DMS 273 (cell line): ENCODE results near the gene STEAP1B.
A peak's percentile ranks its signal among the peaks of the same experiment; 100 is the strongest.
"Not testable (repeated sequence)": the region's sequence is repeated elsewhere in the genome, so short reads cannot be mapped to it uniquely, and the experiment has no call there.

Source experiments
- DNase-seq: peaks from one replicate; lab custom pipeline; 2025; ENCODE audit not compliant: unreplicated experiment; lab: John Stamatoyannopoulos, UW

The STEAP1B gene

DNA sequence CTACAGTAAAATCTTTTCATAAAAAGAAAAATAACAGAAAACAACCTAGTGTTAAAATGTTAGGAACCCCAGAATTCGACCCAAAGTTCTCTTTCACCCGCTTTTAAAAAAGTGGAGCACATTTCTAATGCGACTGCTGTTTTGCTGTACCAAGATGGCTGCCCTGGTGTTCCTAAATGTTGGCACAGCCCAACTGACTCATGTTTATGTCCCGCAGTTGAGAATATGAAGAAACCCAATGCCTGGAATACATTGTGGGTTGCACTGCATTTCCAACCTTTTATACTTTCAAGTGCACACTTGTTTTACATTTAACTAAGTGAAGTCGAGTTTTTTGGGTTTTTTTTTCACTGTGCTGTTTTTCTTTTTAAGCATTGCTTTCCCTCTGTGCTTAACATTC is 944 bp downstream of the STEAP1B start:
- DNase-seq, result no peak

DNA sequence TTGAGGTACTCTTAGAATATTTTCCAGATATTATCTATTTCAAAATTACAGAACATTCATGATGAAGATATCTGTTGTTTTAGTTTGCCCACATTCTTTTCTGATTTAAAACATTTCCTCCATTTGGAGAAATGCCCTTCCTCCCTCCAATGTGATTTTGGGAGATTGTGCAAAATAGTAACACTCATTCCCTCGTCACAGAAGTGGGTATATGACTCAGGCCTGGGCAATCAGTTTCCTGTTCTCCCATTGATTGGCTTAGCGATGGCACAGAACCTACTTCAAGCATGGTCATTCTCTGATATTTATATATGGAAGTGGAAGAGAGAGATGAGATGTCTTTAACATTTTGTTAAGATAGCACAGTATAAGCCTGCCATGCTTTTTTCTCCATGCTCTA is 3.1 kb downstream of the STEAP1B start:
- DNase-seq, result not testable (repeated sequence)

DNA sequence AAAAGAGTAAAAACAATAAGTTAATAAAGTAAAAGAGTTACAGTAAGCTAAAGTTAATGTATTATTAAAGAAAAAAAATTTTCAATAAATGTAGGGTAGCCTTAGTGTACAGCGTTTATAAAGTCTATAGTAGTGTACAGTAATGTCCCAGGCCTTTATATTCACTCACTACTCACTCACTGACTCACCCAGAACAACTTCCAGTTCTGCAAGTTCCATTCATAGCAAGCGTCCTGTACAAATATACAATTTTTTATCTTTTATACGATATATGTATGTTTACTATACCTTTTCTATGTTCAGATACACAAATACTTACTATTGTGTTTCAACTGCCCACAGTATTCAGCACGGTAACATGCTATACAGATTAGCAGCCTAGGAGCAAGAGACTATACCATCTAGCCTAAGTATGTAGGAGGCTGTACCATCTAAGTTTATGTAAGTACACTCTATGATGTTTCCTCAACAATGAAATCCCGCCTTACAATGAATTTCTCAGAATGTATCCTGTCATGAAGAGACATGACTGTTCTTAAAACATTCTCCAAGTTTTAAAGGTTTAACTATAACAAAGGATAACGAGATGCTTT is 3.6 kb downstream of the STEAP1B start:
- DNase-seq, result not testable (repeated sequence)

DNA sequence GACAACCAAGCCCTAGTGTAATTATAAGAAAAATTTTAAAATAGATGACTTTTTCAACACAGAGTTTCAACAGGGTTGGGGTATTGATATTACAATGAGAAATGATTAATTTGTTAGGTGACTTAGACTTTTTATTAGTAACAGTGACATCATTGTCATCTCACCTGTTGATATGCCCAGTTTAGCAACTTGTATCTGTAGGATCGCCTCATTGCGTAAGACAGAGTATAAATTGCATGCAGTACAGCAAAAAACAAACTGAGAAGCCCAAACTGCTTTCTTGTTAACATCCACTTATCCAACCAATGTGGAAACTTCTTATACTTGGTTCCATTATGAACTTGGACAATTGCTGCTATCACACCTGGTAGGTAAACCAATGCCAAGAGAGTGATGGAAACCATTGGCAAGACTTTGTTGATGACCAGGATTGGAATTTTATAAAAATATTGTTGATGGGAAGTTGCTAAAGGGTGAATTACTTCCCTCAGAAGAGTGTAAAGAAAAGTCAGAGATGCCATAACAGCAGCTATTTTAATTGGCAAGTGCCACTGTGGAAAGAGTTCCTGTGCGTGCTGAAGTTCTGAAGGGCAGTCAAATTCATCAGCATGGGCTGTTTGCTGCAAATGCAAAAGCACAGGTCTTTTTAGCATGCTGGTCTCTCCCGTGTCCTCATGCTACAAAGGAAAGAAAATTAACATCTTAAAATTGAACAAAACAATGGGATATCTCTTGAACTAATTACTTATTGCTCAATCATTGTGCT is 6.6 kb downstream of the STEAP1B start:
- not testable (repeated sequence) for DNase-seq

DNA sequence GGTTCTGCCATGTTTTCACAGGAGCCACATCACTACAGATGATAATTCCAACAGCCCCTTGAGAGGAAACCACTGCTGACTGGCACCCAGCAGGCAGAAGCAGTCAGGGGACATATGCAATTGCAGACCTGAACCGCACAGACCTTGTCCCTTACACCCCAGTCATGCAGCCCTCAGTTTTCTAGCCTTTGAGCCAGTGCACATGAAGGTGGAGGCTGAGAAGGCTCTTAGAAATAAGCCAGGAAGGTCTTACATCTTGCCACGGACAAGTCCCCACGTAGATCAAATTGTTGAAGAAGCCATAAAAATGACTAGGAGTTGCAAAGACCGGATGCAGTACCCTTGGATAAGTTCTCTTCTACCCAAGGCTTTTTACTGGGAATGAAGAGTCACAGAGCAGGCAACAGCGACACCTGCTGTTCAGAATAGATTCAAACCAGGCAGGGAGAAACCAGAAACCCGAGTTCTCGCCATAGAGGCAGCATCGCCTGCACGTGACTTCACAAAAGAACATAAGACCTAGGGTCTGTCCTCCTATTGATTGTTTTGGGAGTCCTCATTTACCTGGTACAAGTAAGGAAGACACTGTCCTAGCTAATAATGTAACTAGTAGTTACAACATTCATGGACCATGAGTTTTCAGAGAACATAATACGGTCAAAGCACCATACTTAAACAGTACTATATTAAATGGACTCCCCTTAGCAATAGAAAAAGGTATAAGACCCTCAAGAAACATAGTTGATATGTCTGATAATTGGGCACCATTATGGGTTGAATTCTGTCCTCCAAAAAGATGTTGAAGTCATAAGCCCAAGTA is 11.1 kb downstream of the STEAP1B start:
- peak; percentile 94 for DNase-seq

DNA sequence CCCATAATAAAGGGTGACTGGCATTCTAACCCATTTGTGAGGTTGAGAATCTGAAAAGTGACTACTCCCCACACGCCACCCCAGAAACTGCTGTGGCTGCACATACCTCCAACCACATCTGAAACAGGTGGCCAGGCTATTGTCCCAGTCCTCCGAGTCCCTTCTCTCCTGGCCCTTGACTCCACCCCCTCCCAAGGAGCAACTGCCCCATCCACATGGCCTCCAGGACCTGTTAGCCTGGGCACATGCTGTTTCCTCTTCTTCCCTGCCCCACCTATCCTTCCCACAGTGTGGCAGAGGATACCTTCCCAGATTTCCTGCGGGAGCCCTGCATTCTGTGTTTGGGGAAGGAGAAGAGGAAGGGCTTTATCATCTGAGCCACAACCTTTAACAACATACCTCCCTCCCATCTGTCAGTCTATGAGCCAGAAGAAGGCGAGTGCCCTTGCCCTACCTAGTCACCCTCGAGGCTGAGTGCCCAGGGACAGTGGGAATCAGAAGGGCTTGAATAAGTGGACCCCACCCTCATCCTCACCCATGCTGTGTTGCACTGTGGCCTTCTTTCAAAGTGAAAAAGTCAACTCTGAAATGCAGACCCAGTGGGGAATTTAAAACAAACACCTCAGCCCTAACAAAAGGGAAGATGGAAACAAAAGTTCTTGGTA is 11.9 kb downstream of the STEAP1B start:
- DNase-seq, result peak; percentile 37

DNA sequence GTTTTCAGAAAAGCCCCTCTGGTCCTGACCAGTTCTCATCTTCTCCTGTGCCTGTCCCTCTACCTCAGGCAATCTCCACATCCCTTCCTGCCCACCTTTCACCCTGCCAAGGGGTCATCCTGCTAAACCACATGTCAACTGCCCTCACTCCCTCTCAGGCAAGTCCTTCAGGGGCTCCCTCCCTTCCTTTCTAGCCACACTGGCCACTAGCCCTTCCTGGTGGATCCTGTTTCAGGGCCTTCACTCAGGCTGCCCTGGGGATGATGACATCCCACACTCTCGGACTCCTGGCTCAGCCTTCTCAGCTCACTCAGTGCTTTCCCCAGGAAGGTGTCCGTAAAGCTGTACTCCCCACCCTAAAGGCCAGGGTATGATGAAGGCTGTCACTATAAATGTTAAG is 13.4 kb downstream of the STEAP1B start:
- no peak for DNase-seq

DNA sequence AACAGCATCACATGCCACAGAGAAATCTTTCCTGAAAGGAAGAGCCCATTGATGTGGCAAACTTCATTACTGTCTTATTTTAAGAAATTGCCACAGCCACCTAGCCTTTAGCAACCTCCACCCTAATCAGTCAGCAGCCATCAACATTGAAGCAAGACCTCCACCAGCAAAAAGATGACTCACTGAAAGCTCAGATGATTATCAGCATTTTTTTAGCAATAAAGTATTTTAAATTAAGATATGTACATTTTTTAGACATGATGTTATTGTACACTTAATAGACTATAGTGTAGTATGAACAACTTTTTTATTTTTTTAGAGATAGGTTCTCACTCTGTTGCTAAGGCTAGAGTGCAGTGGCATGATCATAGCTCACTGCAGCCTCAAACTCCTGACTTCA is 14.8 kb downstream of the STEAP1B start:
- DNase-seq, result no peak

DNA sequence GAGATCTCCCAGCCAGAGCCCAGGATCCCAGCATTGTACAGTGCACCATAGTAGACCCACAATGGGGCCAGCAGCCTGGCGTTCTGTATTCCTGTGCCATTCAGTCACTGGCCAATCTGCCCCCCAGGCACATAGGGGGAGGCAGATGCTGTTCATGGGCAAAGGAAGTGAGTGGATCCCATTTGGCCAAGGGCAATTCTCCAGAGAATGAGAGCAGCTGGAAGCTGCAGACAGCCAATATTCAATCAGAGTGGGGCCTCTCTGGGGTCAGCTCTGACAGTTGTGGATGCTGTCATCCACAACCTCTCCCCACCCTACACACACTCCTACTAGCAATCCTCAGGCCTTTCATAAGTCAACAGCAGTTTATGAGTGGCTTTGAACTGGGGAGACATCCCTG is 17.5 kb downstream of the STEAP1B start:
- DNase-seq, result peak; percentile 18

DNA sequence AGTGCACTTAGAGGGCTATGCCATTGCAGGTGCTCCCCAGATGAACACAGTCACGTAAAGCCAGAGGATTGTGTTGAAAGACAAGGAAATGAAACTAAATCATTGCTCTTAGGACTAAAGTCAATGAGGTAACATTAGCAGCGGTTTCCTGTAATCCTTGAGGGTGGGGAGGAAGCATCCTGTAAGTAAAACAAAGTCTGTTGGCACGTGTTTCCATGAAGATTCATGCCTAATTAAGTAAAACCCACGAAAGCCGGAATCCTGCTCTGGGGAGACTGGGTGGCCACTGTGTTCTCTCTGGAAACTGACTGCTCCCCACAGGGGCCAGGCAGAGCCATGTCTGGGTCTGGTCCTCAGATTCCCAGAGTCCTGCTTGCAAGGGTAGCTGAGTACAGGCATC is 18.3 kb downstream of the STEAP1B start:
- DNase-seq, result no peak

DNA sequence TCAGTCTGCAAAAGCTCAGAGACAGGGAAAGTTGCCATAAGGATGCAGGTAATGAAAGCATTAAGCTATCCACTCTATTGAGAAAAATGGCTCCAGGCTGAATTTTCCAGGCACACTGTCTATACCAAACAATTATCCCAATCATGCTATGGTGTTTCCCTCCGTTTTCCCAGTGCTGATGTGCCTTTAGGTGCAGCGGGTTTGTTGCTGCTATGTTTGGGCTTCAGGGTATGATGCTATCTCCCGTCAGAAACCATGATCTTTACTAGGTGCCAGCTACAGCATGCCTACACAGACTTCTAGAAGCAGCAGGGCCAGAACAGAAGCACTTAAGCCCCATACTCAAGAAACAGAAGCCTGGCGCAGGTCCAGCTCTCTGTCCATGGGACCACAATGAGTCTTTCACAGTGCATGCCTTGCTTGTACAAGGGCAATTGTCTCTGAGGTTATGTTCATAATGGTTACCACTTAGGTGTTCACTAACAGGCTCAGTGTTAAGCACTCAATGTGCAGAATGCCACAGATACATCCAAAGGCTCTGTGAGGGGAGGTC is 19.4 kb downstream of the STEAP1B start:
- DNase-seq, result peak; percentile 17

DNA sequence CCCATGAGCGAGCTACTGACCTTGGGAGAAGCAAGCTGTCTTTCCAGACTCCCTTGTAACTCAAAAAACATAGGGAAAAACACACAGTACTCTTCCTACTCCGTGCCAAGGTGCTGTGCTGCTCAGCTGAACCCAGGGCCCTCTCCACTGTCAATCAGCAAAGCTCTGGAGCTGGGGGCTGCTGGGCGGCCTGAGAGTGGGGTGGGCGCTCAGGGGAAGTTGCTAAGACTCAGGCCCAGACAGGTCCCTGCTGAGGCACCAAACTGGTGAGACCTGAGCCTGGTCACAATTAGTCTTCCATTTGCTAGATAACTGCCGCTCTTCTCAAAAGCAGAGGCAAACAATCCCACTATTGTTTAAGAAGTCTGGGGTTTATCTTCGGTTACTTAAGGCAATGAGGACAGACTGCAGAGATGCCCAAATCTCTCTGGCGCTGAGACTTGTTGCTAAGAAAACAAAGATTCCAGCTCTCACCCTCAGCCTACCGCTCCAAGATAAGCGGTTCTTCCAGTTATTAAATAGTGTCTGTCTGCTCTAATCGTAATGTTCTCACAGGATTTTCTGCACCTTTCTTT is 22.0 kb downstream of the STEAP1B start:
- no peak for DNase-seq

DNA sequence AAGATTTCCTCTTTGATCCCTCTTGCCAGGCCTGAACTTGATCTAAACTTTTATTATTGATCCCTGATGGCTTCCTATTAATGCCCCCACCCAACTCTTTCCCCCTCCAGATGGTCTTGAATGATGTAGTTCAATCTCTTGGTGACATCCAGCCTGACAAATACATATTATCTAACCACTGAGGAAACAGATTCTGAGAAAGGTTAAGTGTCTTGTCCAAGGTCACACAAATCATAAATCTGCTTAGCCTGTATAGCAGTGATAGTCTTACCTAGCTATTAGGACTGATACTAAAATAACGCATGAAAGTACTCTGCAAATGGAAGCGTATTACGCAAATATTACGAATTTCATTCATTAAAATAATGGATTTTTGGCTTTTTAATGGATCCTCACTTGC is 22.7 kb downstream of the STEAP1B start:
- DNase-seq, result no peak

DNA sequence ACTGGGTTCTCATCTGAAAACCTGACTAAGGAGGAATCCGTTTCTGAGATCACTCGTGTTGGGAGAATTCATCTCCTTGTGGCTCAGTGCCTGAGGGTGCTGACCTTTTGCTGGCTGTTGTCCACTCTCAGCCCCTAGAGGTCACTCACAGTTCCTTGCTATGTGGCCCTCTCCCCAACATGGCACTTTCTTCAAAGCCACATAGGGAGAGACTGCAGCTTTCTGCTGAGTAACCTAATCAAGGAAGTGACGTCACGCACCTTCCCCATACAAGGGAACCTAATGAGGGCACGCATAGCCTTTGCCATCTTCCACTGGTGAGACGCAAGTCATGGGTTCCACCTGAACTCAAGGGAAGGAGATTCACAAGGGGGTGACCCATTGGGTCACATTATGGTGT is 23.2 kb downstream of the STEAP1B start:
- no peak for DNase-seq

DNA sequence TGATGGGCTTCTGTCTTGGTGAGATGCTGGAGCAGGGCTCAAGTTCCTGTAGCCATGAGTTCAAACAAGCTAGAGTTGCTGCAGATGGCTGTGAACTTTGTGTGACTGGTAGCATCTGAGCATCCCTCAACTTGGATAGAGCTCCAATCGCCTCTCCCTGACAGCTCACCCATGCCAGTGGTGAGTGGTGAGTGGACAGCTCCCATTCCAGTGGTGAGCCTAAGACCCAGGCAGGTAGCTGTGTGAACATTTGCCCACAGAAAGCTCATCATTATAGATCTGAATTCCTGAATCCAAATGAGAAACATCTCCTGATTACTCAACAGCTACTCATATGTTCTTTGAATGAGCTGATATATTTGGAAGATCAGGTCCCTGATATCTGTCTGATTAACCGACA is 25.3 kb downstream of the STEAP1B start:
- DNase-seq, result no peak

DNA sequence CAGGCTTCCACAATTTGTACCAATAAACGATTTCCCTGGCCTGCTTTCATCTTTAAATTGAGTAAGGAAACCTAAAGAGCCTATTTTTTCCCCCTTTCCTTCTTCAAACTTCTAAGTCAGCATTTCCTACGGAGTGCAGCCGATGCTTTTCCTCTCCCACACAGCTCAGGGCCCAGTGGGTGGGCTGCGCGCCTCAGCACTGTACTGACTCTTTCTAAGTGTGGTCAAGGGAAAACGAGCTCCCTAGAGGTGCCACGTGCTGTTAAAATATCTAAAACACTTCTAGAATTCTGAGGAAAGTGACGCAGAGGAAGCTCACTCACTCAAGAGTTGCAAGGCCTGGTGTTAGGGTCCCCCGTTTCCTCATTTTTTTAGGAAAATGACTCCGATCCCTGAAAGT is 29.0 kb downstream of the STEAP1B start:
- DNase-seq, result no peak

DNA sequence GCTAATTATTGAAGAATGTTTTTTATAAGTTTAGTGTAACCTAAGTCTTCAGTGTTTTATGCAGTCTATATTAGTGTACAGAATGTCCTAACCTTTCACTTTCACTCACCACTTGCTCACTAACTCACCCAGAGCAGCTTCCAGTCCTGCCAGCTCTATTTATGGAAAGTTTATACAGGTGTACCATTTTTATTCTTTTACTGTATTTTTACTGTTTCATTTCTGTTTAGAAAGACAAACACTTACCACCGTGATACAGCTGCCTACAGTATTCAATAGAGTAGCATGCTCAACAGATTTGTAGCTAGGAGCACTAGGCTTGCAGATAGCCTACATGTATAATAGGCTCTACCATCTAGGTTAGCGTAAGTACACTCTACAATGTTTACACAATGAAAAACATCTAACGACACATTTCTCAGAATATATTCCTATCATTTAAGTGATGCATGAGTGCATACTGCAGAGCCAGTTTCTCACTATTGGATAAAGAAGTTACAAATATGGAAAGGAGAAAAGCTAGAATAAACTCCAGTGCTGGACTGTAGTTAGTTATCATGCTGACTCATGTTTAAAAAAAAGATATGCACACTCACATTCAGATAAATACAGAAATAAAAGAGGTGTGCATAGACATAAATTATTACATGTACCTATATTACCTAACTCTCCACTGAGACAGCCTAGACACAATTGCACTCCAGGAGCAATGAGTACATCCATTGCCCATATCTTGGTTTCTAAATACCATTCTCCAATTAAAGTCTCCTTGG is 30.4 kb downstream of the STEAP1B start:
- DNase-seq, result no peak

DNA sequence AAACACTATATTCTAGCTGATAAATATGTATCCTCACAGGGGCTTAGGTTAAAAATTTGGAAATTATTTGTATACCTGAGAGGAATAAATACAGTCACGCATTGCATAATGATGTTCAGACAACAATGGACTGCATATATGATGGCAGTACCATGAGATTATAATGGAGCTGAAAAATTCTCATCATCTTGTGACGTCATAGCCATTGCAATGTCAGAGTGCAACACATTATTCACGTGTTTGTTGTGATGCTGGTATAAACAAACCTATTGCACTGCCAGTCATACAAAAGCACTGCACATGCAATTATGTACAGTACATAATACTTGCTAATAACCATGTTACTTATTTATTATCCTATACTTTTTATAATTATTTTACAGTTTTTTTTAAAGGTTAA is 31.4 kb downstream of the STEAP1B start:
- no peak for DNase-seq

DNA sequence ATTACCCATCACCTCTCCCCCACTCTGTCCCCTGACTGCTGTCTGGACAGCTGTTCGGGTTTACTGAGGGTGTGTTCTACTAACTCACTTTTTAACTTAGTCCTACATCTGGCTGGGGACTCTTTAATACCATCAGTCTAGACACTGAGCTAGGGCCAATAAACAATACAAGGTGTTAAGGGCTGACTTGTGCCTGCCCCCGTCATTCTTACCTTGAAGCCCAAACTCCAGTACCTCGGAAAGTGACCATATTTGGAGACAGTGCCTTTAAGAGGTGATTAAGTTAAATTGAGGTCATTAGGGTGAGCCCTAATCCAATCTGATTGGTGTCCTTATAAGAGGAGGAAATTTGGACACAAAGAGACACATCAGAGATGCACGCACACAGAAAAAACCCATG is 35.7 kb downstream of the STEAP1B start:
- DNase-seq, result no peak

DNA sequence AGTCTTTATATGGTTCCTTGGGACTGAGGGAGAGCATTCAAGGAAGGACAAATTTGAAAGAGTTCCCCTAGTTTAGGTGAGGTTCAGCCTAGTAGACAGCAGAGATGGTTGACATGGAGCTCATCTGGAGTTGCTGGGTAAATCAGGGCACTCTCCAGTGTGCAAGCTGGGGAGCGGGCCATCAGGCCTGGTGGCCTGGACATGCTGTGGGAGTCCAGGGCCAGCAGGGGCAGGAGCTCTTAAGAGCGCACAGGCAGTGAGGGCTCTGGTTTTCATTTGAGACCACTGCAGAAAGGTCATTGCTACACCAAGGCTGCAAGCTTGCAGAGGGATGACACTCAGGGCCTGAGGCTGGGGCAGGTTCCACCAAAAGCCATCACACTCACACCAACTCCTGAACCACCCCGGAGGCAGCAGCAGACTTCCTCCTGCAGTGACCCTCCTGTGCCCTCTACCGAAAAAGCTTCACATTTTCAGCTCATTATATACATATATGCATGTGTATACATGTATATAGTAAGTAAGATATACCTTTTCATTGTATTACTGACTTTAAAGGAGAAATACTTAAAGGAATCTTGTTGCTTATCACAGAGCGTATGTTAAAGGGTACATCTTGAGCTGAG is 39.5 kb downstream of the STEAP1B start:
- DNase-seq, result no peak
